Lung (tissue), 12 donors: ENCODE data around the gene ZNF829. TPM values are rescaled to one million over a fixed set of nuclear protein-coding genes. Genes with fewer than 3 reads are reported as not detected.

ENCODE experiments used
- ATAC-seq: fragments of 200-7000 bp; cut with Tn5 transposase; one replicate; pipeline ENCODE4 v1.9.1; 2020; ENCODE audit warnings: moderate number of reproducible peaks; ENCODE audit not compliant: insufficient read depth, low FRiP score
- DNase-seq, 3 donors: peaks; one replicate each; pipeline ENCODE4 v3.0.0-alpha.2; 2013 to 2017
- H3K27ac ChIP-seq, 2 donors: one replicate each; pipeline ENCODE4 v1.5.1; 2013; ENCODE audit warnings: mild to moderate bottlenecking in 2 of 2, moderate library complexity in 2 of 2, control low read depth in 1 of 2, inconsistent platforms in 1 of 2, low read depth in 1 of 2, low read length in 1 of 2
- H3K27me3 ChIP-seq, 3 donors: one replicate each; pipeline ENCODE4 v1.5.1; 2013; ENCODE audit warnings: low read length in 2 of 3; ENCODE audit not compliant: control insufficient read depth in 3 of 3, insufficient read depth in 3 of 3
- H3K36me3 ChIP-seq, 4 donors: one replicate each; pipeline ENCODE4 v1.5.1; 2013; ENCODE audit warnings: low read length in 4 of 4, mild to moderate bottlenecking in 1 of 4, moderate library complexity in 1 of 4; ENCODE audit not compliant: control insufficient read depth in 4 of 4, insufficient read depth in 4 of 4
- H3K4me1 ChIP-seq, 5 donors: one replicate each; pipeline ENCODE4 v1.5.1; 2013; ENCODE audit warnings: low read length in 5 of 5, mild to moderate bottlenecking in 2 of 5, moderate library complexity in 1 of 5; ENCODE audit not compliant: control insufficient read depth in 5 of 5, insufficient read depth in 5 of 5
- H3K4me3 ChIP-seq: one replicate; pipeline ENCODE4 v1.5.1; 2013; ENCODE audit warnings: mild to moderate bottlenecking, control low read depth, moderate library complexity
- H3K9ac ChIP-seq, 2 donors: one replicate each; pipeline ENCODE4 v1.5.1; 2013; ENCODE audit warnings: low read length in 2 of 2, control low read depth in 1 of 2; ENCODE audit not compliant: insufficient read depth in 1 of 2
- H3K9me3 ChIP-seq, 4 donors: one replicate each; pipeline ENCODE4 v1.5.1; 2013; ENCODE audit warnings: low read length in 3 of 4, mild to moderate bottlenecking in 1 of 4, moderate library complexity in 1 of 4; ENCODE audit not compliant: control insufficient read depth in 4 of 4, insufficient read depth in 3 of 4
- CTCF ChIP-seq: IDR thresholded peaks from 2 replicates; pipeline ENCODE4 v1.5.1; 2012; ENCODE audit warnings: mild to moderate bottlenecking; ENCODE audit errors: control extremely low read depth, extremely low read depth
- WGBS, 2 donors: extraction: QIAGEN DNeasy Blood & Tissue Kit; methylation state at CpG; one replicate each; pipeline ENCODE4 v1.1.7; 2013; 5-methylcytosine and 5-hydroxymethylcytosine counted together
- polyA plus RNA-seq, 2 donors: library from polyadenylated mRNA; stranded (reverse); fragments of 200-250 nt; gene quantifications; one replicate each; pipeline ENCODE4 v1.2.1, GENCODE V29; 2013
- total RNA-seq, 2 donors: library from RNA; depleted of rRNA in 1 of 2; stranded (reverse); fragments of >200 nt in 1 of 2; gene quantifications; one replicate each; pipeline ENCODE4 v1.2.1, GENCODE V29; 2014 to 2021
- donor health status: control.
- donor health status: control.
- donor health status: Bipolar disorder and iron deficiency.
- donor health status: healthy.
- donor health status: DM: yes; HTN: yes; CAD: no.

The ZNF829 gene
- total and polyA plus RNA-seq, 4 donors, result 0.65 to 4.2 (median 1.6) TPM

- DNase-seq (no peak), ATAC-seq (no peak)
- H3K9me3 ChIP-seq, result peaks cover 0 to 14% (median 5%) of the 10 kb centered on the region in 4 donors
- peaks cover 9 to 34% (median 21%) of the 10 kb centered on the region in 4 donors for H3K36me3 ChIP-seq
- H3K4me1 ChIP-seq, result peaks cover 0 to 13% (median 5%) of the 10 kb centered on the region in 5 donors
- H3K9ac ChIP-seq, result no peak overlapping the region
- H3K4me3 ChIP-seq, result no peak overlapping the region
- no peak for TF ChIP-seq CTCF
- no peaks in the 10 kb centered on the region for H3K27me3 ChIP-seq
- WGBS, 2 donors, result 97% methylated on average over 9 of the region's 9 CpGs
- H3K27ac ChIP-seq, result no peak overlapping the region
Measured at GRCh38 chr19:36918090-36918489, 2.0 kb upstream of the ZNF829 start.

GRCh38 chr19:36916991-36917390, 900 bp upstream of the ZNF829 start:
- TF ChIP-seq CTCF, result no peak
- Histone ChIP-seq H3K9ac (peak overlapping the region; percentile 94 to 98), H3K9me3 (peaks cover 0 to 7% (median under 1%) of the 10 kb centered on the region in 4 donors), H3K4me1 (peaks cover 0 to 13% (median 5%) of the 10 kb centered on the region in 5 donors), H3K4me3 (peak overlapping the region; percentile 82), H3K36me3 (peaks cover 2 to 25% (median 13%) of the 10 kb centered on the region in 4 donors), H3K27me3 (no peaks in the 10 kb centered on the region), H3K27ac (peak overlapping the region; percentile 3 to 98)
- no peak for ATAC-seq
- peak; percentile 46 to 61 (median 51) for DNase-seq
- 51 to 57% methylated on average over 7 of the region's 7 CpGs for WGBS, 2 donors

- DNase-seq (no peak), ATAC-seq (no peak)
- no peak for TF ChIP-seq CTCF
- Histone ChIP-seq H3K4me3 (no peak overlapping the region), H3K9me3 (peaks cover 33 to 48% (median 38%) of the 10 kb centered on the region in 4 donors), H3K27ac (no peak overlapping the region), H3K4me1 (no peaks in the 10 kb centered on the region), H3K9ac (no peak overlapping the region), H3K36me3 (peaks cover 8 to 75% (median 64%) of the 10 kb centered on the region in 4 donors), H3K27me3 (no peaks in the 10 kb centered on the region)
- WGBS, 2 donors, result 95 to 99% methylated on average over 4 of the region's 4 CpGs
Measured at GRCh38 chr19:36898422-36898821, 17.7 kb downstream of the ZNF829 start.

GRCh38 chr19:36894849-36895383, 21.2 kb downstream of the ZNF829 start:
- Histone ChIP-seq H3K9ac (no peak overlapping the region), H3K4me1 (no peaks in the 10 kb centered on the region), H3K4me3 (no peak overlapping the region), H3K27me3 (no peaks in the 10 kb centered on the region), H3K9me3 (peaks cover 27 to 69% (median 60%) of the 10 kb centered on the region in 4 donors), H3K27ac (no peak overlapping the region), H3K36me3 (peaks cover 10 to 90% (median 69%) of the 10 kb centered on the region in 4 donors)
- WGBS, 2 donors, result 93 to 99% methylated on average over 2 of the region's 2 CpGs
- no peak for TF ChIP-seq CTCF
- DNase-seq (peak in 1 of 3 donors; percentile 9), ATAC-seq (no peak)
